Measurements from ENCODE around the gene CLEC10A. TPM values are rescaled to one million over a fixed set of nuclear protein-coding genes. Genes with fewer than 3 reads are reported as not detected.
"Not testable (repeated sequence)": the region's sequence is repeated elsewhere in the genome, so short reads cannot be mapped to it uniquely, and the experiment has no call there.

The CLEC10A gene
- polyA plus RNA-seq, 2 donors = 1.7 to 6.0 TPM

- 20 to 29% methylated on average over 6 of the region's 6 CpGs for WGBS, 2 donors
- H3K36me3 ChIP-seq (ENCODE audit: control insufficient read depth in 2 of 2, insufficient read depth in 2 of 2, low read length in 1 of 2) = no peaks in the 10 kb centered on the region
- no peaks in the 10 kb centered on the region for H3K9me3 ChIP-seq (ENCODE audit: control insufficient read depth in 2 of 2, insufficient read depth in 1 of 2, low read depth in 1 of 2, low read length in 1 of 2)
- peak overlapping the region; percentile 69 to 87 for H3K27ac ChIP-seq (ENCODE audit: low read depth in 2 of 2, low read length in 1 of 2)
- H3K27me3 ChIP-seq (ENCODE audit: control insufficient read depth in 1 of 2, insufficient read depth in 2 of 2, low read length in 2 of 2) = no peaks in the 10 kb centered on the region
- H3K4me3 ChIP-seq (ENCODE audit: low read depth in 1 of 2, low read length in 2 of 2) = no peak overlapping the region
- peaks cover 0 to 2% of the 10 kb centered on the region in 2 donors for H3K4me1 ChIP-seq (ENCODE audit: control insufficient read depth in 2 of 2, insufficient read depth in 2 of 2, low read length in 1 of 2)
Measured at GRCh38 chr17:7060165-7060891, 19.7 kb downstream of the CLEC10A start.

GRCh38 chr17:7058831-7059447 is 21.1 kb downstream of the CLEC10A start:
- Histone ChIP-seq H3K27me3 (ENCODE audit: control insufficient read depth in 1 of 2, insufficient read depth in 2 of 2, low read length in 2 of 2) (no peaks in the 10 kb centered on the region), H3K4me3 (ENCODE audit: low read depth in 1 of 2, low read length in 2 of 2) (no peak overlapping the region), H3K27ac (ENCODE audit: low read depth in 2 of 2, low read length in 1 of 2) (peak overlapping the region in 1 of 2 donors; percentile 45), H3K36me3 (ENCODE audit: control insufficient read depth in 2 of 2, insufficient read depth in 2 of 2, low read length in 1 of 2) (no peaks in the 10 kb centered on the region), H3K4me1 (ENCODE audit: control insufficient read depth in 2 of 2, insufficient read depth in 2 of 2, low read length in 1 of 2) (peaks cover 0 to 2% of the 10 kb centered on the region in 2 donors), H3K9me3 (ENCODE audit: control insufficient read depth in 2 of 2, insufficient read depth in 1 of 2, low read depth in 1 of 2, low read length in 1 of 2) (no peaks in the 10 kb centered on the region)
- 55 to 67% methylated on average over 7 of the region's 7 CpGs for WGBS, 2 donors

- no peaks in the 10 kb centered on the region for H3K36me3 ChIP-seq (ENCODE audit: control insufficient read depth in 2 of 2, insufficient read depth in 2 of 2, low read length in 1 of 2)
- peaks cover 0 to 2% of the 10 kb centered on the region in 2 donors for H3K4me1 ChIP-seq (ENCODE audit: control insufficient read depth in 2 of 2, insufficient read depth in 2 of 2, low read length in 1 of 2)
- no peaks in the 10 kb centered on the region for H3K27me3 ChIP-seq (ENCODE audit: control insufficient read depth in 1 of 2, insufficient read depth in 2 of 2, low read length in 2 of 2)
- no peaks in the 10 kb centered on the region for H3K9me3 ChIP-seq (ENCODE audit: control insufficient read depth in 2 of 2, insufficient read depth in 1 of 2, low read depth in 1 of 2, low read length in 1 of 2)
- H3K27ac ChIP-seq (ENCODE audit: low read depth in 2 of 2, low read length in 1 of 2) = no peak overlapping the region
- H3K4me3 ChIP-seq (ENCODE audit: low read depth in 1 of 2, low read length in 2 of 2) = no peak overlapping the region
- WGBS, 2 donors = 45 to 63% methylated on average over 4 of the region's 4 CpGs
Measured at GRCh38 chr17:7056386-7056785, 23.7 kb downstream of the CLEC10A start.

GRCh38 chr17:7050583-7050982 is 29.5 kb downstream of the CLEC10A start:
- H3K36me3 ChIP-seq (ENCODE audit: control insufficient read depth in 2 of 2, insufficient read depth in 2 of 2, low read length in 1 of 2); H3K9me3 ChIP-seq (ENCODE audit: control insufficient read depth in 2 of 2, insufficient read depth in 1 of 2, low read depth in 1 of 2, low read length in 1 of 2); H3K4me3 ChIP-seq (ENCODE audit: low read depth in 1 of 2, low read length in 2 of 2); H3K27me3 ChIP-seq (ENCODE audit: control insufficient read depth in 1 of 2, insufficient read depth in 2 of 2, low read length in 2 of 2); H3K4me1 ChIP-seq (ENCODE audit: control insufficient read depth in 2 of 2, insufficient read depth in 2 of 2, low read length in 1 of 2); H3K27ac ChIP-seq (ENCODE audit: low read depth in 2 of 2, low read length in 1 of 2): not testable (repeated sequence)
- WGBS, 2 donors = 81 to 84% methylated on average over 8 to 9 of the region's 9 CpGs

GRCh38 chr17:7048968-7049367 is 31.1 kb downstream of the CLEC10A start:
- peaks cover 0 to 4% of the 10 kb centered on the region in 2 donors for H3K4me1 ChIP-seq (ENCODE audit: control insufficient read depth in 2 of 2, insufficient read depth in 2 of 2, low read length in 1 of 2)
- H3K4me3 ChIP-seq (ENCODE audit: low read depth in 1 of 2, low read length in 2 of 2) = no peak overlapping the region
- WGBS, 2 donors = 71 to 72% methylated on average over 6 of the region's 6 CpGs
- H3K9me3 ChIP-seq (ENCODE audit: control insufficient read depth in 2 of 2, insufficient read depth in 1 of 2, low read depth in 1 of 2, low read length in 1 of 2) = no peaks in the 10 kb centered on the region
- no peaks in the 10 kb centered on the region for H3K27me3 ChIP-seq (ENCODE audit: control insufficient read depth in 1 of 2, insufficient read depth in 2 of 2, low read length in 2 of 2)
- no peak overlapping the region for H3K27ac ChIP-seq (ENCODE audit: low read depth in 2 of 2, low read length in 1 of 2)
- no peaks in the 10 kb centered on the region for H3K36me3 ChIP-seq (ENCODE audit: control insufficient read depth in 2 of 2, insufficient read depth in 2 of 2, low read length in 1 of 2)

- WGBS, 2 donors = 54 to 61% methylated on average over 6 of the region's 6 CpGs
- H3K4me1 ChIP-seq (ENCODE audit: control insufficient read depth in 2 of 2, insufficient read depth in 2 of 2, low read length in 1 of 2) = peaks cover 0 to 14% of the 10 kb centered on the region in 2 donors
- H3K27ac ChIP-seq (ENCODE audit: low read depth in 2 of 2, low read length in 1 of 2) = no peak overlapping the region
- no peak overlapping the region for H3K4me3 ChIP-seq (ENCODE audit: low read depth in 1 of 2, low read length in 2 of 2)
- H3K27me3 ChIP-seq (ENCODE audit: control insufficient read depth in 1 of 2, insufficient read depth in 2 of 2, low read length in 2 of 2) = no peaks in the 10 kb centered on the region
- no peaks in the 10 kb centered on the region for H3K36me3 ChIP-seq (ENCODE audit: control insufficient read depth in 2 of 2, insufficient read depth in 2 of 2, low read length in 1 of 2)
- no peaks in the 10 kb centered on the region for H3K9me3 ChIP-seq (ENCODE audit: control insufficient read depth in 2 of 2, insufficient read depth in 1 of 2, low read depth in 1 of 2, low read length in 1 of 2)
Measured at GRCh38 chr17:7047566-7047965, 32.5 kb downstream of the CLEC10A start.

GRCh38 chr17:7046725-7047397 is 33.2 kb downstream of the CLEC10A start:
- not testable (repeated sequence) for H3K27me3 ChIP-seq (ENCODE audit: control insufficient read depth in 1 of 2, insufficient read depth in 2 of 2, low read length in 2 of 2); H3K36me3 ChIP-seq (ENCODE audit: control insufficient read depth in 2 of 2, insufficient read depth in 2 of 2, low read length in 1 of 2); H3K9me3 ChIP-seq (ENCODE audit: control insufficient read depth in 2 of 2, insufficient read depth in 1 of 2, low read depth in 1 of 2, low read length in 1 of 2)
- peak overlapping the region; percentile 95 for H3K27ac ChIP-seq (ENCODE audit: low read depth in 2 of 2, low read length in 1 of 2)
- peak overlapping the region; percentile 20 to 31 for H3K4me3 ChIP-seq (ENCODE audit: low read depth in 1 of 2, low read length in 2 of 2)
- 16 to 20% methylated on average over 26 of the region's 26 CpGs for WGBS, 2 donors
- H3K4me1 ChIP-seq (ENCODE audit: control insufficient read depth in 2 of 2, insufficient read depth in 2 of 2, low read length in 1 of 2) = peaks cover 0 to 18% of the 10 kb centered on the region in 2 donors

GRCh38 chr17:7046127-7046724 is 33.8 kb downstream of the CLEC10A start:
- peaks cover 0 to 20% of the 10 kb centered on the region in 2 donors for H3K4me1 ChIP-seq (ENCODE audit: control insufficient read depth in 2 of 2, insufficient read depth in 2 of 2, low read length in 1 of 2)
- 16% methylated on average over 15 of the region's 15 CpGs for whole genome bisulfite sequencing, 2 donors
- H3K4me3 ChIP-seq (ENCODE audit: low read depth in 1 of 2, low read length in 2 of 2) = peak overlapping the region in 1 of 2 donors; percentile 31
- no peaks in the 10 kb centered on the region for H3K36me3 ChIP-seq (ENCODE audit: control insufficient read depth in 2 of 2, insufficient read depth in 2 of 2, low read length in 1 of 2)
- H3K9me3 ChIP-seq (ENCODE audit: control insufficient read depth in 2 of 2, insufficient read depth in 1 of 2, low read depth in 1 of 2, low read length in 1 of 2) = no peaks in the 10 kb centered on the region
- no peaks in the 10 kb centered on the region for H3K27me3 ChIP-seq (ENCODE audit: control insufficient read depth in 1 of 2, insufficient read depth in 2 of 2, low read length in 2 of 2)
- H3K27ac ChIP-seq (ENCODE audit: low read depth in 2 of 2, low read length in 1 of 2) = peak overlapping the region; percentile 95

- Histone ChIP-seq H3K4me1 (ENCODE audit: control insufficient read depth in 2 of 2, insufficient read depth in 2 of 2, low read length in 1 of 2) (peaks cover 0 to 20% of the 10 kb centered on the region in 2 donors), H3K36me3 (ENCODE audit: control insufficient read depth in 2 of 2, insufficient read depth in 2 of 2, low read length in 1 of 2) (no peaks in the 10 kb centered on the region), H3K27ac (ENCODE audit: low read depth in 2 of 2, low read length in 1 of 2) (peak overlapping the region; percentile 95), H3K27me3 (ENCODE audit: control insufficient read depth in 1 of 2, insufficient read depth in 2 of 2, low read length in 2 of 2) (no peaks in the 10 kb centered on the region), H3K9me3 (ENCODE audit: control insufficient read depth in 2 of 2, insufficient read depth in 1 of 2, low read depth in 1 of 2, low read length in 1 of 2) (no peaks in the 10 kb centered on the region), H3K4me3 (ENCODE audit: low read depth in 1 of 2, low read length in 2 of 2) (peak overlapping the region in 1 of 2 donors; percentile 7)
- WGBS, 2 donors = 18 to 20% methylated on average over 5 of the region's 5 CpGs
Measured at GRCh38 chr17:7045492-7046126, 34.4 kb downstream of the CLEC10A start.

Measured in esophagus (tissue), 2 donors.